Activated CD4-positive, alpha-beta T cell treated with anti-CD3 and anti-CD28 coated beads, Interleukin-2, amount 10 ng/mL, durations not matched to agents 24 days and 14 days (primary cell): ENCODE measurements around the gene PCBP2. TPM values are rescaled to one million over a fixed set of nuclear protein-coding genes. Genes with fewer than 3 reads are reported as not detected.
"Not testable (repeated sequence)": the region's sequence is repeated elsewhere in the genome, so short reads cannot be mapped to it uniquely, and the experiment has no call there.

Experiments
- DNase-seq: peaks from one replicate; pipeline ENCODE4 v3.0.0; 2022
- H3K27ac Mint-ChIP-seq: one replicate; pipeline ENCODE4 v1.8.0; 2022; ENCODE audit warnings: mild to moderate bottlenecking, mixed read lengths
- H3K27me3 Mint-ChIP-seq: one replicate; pipeline ENCODE4 v1.8.0; 2022; ENCODE audit warnings: mixed read lengths
- H3K36me3 Mint-ChIP-seq: one replicate; pipeline ENCODE4 v1.8.0; 2022; ENCODE audit warnings: low read depth, mild to moderate bottlenecking, mixed read lengths
- H3K4me1 Mint-ChIP-seq: one replicate; pipeline ENCODE4 v1.8.0; 2021; ENCODE audit warnings: mixed read lengths
- H3K4me3 Mint-ChIP-seq: one replicate; pipeline ENCODE4 v1.8.0; 2022; ENCODE audit warnings: mild to moderate bottlenecking, moderate library complexity, mixed read lengths
- H3K9me3 Mint-ChIP-seq: one replicate; pipeline ENCODE4 v1.8.0; 2021; ENCODE audit warnings: mixed read lengths
- intact Hi-C: fragments of 100-400 bp; cut with micrococcal nuclease; formaldehyde crosslinking; loops from one replicate; pipeline ENCODE4 v1.15.1; 2023
- total RNA-seq: library from RNA; stranded (reverse); gene quantifications from 2 replicates; pipeline ENCODE4 v1.2.3, GENCODE V29; 2022

PCBP2 gene
- 942 and 960 TPM in 2 replicates for total RNA-seq

- Mint-ChIP-seq H3K9me3 (no peaks in the 10 kb centered on the region), H3K4me3 (peak within 1 kb of the TSS; percentile 99), H3K4me1 (peaks cover 36% of the 10 kb centered on the region), H3K27ac (peak within 1 kb of the TSS; percentile 100), H3K36me3 (peaks cover 50% of the 10 kb centered on the region), H3K27me3 (no peaks in the 10 kb centered on the region)
- DNase-seq, result peak; percentile 99
- intact Hi-C loops, result loop anchor here (1.0 to 5.0 kb wide), 6 partner anchors 10 to 444 kb away; partner anchors contain the start of genes EIF4B, PFDN5, PRR13 and TARBP2
These were observed at the start of gene PCBP2 for GRCh38 chr12:53451661-53452158. Gene PCBP2 (plus strand): TSS chr12:53452102. CDS start chr12:53454801, 2,699 bp downstream.

- H3K4me1 Mint-ChIP-seq, H3K9me3 Mint-ChIP-seq, H3K4me3 Mint-ChIP-seq, H3K27me3 Mint-ChIP-seq, intact Hi-C loops, H3K27ac Mint-ChIP-seq, DNase-seq: not testable (repeated sequence)
- H3K36me3 Mint-ChIP-seq, result peaks cover 32% of the 10 kb centered on the region
These were observed 49.6 kb upstream of the PCBP2 start for GRCh38 chr12:53402351-53402750.

- Mint-ChIP-seq H3K27ac (no peak overlapping the region), H3K9me3 (no peaks in the 10 kb centered on the region)
These were observed 49.0 kb upstream of the PCBP2 start for GRCh38 chr12:53402871-53403270.

GRCh38 chr12:53410951-53411350 is 41.0 kb upstream of the PCBP2 start:
- H3K27ac Mint-ChIP-seq, result no peak overlapping the region
- H3K27me3 Mint-ChIP-seq, result no peaks in the 10 kb centered on the region
- no peak overlapping the region for H3K4me3 Mint-ChIP-seq
- peaks cover 46% of the 10 kb centered on the region for H3K36me3 Mint-ChIP-seq
- DNase-seq, result no peak
- intact Hi-C loops, result no loop called here
- H3K9me3 Mint-ChIP-seq, result no peaks in the 10 kb centered on the region
- peaks cover 34% of the 10 kb centered on the region for H3K4me1 Mint-ChIP-seq

More at GRCh38 chr12:53402871-53403270, 49.0 kb upstream of the PCBP2 start:
- Mint-ChIP-seq H3K27me3 (no peaks in the 10 kb centered on the region), H3K4me1 (peaks cover 4% of the 10 kb centered on the region), H3K4me3 (no peak overlapping the region), H3K36me3 (peaks cover 30% of the 10 kb centered on the region)
- intact Hi-C loops, result no loop called here
- DNase-seq, result no peak

GRCh38 chr12:53413485-53414204 is 38.3 kb upstream of the PCBP2 start:
- no peaks in the 10 kb centered on the region for H3K27me3 Mint-ChIP-seq
- intact Hi-C loops, result no loop called here

GRCh38 chr12:53414756-53415417 is 37.0 kb upstream of the PCBP2 start:
- H3K27ac Mint-ChIP-seq, result no peak overlapping the region
- peaks cover 55% of the 10 kb centered on the region for H3K4me1 Mint-ChIP-seq
- H3K27me3 Mint-ChIP-seq, result no peaks in the 10 kb centered on the region
- no peak overlapping the region for H3K4me3 Mint-ChIP-seq
- H3K9me3 Mint-ChIP-seq, result no peaks in the 10 kb centered on the region
- H3K36me3 Mint-ChIP-seq, result peaks cover 32% of the 10 kb centered on the region
- intact Hi-C loops, result no loop called here
- no peak for DNase-seq

More at GRCh38 chr12:53413485-53414204, 38.3 kb upstream of the PCBP2 start:
- H3K27ac Mint-ChIP-seq, result peak overlapping the region; percentile 61
- H3K36me3 Mint-ChIP-seq, result peaks cover 39% of the 10 kb centered on the region
- no peak for DNase-seq
- peak overlapping the region; percentile 47 for H3K4me3 Mint-ChIP-seq
- H3K4me1 Mint-ChIP-seq, result peaks cover 51% of the 10 kb centered on the region
- H3K9me3 Mint-ChIP-seq, result no peaks in the 10 kb centered on the region

GRCh38 chr12:53415752-53416389 is 36.0 kb upstream of the PCBP2 start:
- H3K9me3 Mint-ChIP-seq, intact Hi-C loops, DNase-seq: not testable (repeated sequence)

GRCh38 chr12:53417291-53417816 is 34.5 kb upstream of the PCBP2 start:
- H3K36me3 Mint-ChIP-seq, result peaks cover 16% of the 10 kb centered on the region
- intact Hi-C loops, H3K9me3 Mint-ChIP-seq, H3K27me3 Mint-ChIP-seq: not testable (repeated sequence)
- H3K27ac Mint-ChIP-seq, result peak overlapping the region; percentile 80
- H3K4me3 Mint-ChIP-seq, result peak overlapping the region; percentile 46
- peaks cover 51% of the 10 kb centered on the region for H3K4me1 Mint-ChIP-seq
- peak; percentile 67 for DNase-seq

More at GRCh38 chr12:53415752-53416389, 36.0 kb upstream of the PCBP2 start:
- peaks cover 55% of the 10 kb centered on the region for H3K4me1 Mint-ChIP-seq
- H3K27me3 Mint-ChIP-seq, H3K4me3 Mint-ChIP-seq: not testable (repeated sequence)
- H3K36me3 Mint-ChIP-seq, result peaks cover 28% of the 10 kb centered on the region
- peak overlapping the region; percentile 35 for H3K27ac Mint-ChIP-seq

- H3K9me3 Mint-ChIP-seq, result no peaks in the 10 kb centered on the region
- H3K4me3 Mint-ChIP-seq, result no peak overlapping the region
- H3K36me3 Mint-ChIP-seq, result peaks cover 11% of the 10 kb centered on the region
- intact Hi-C loops, result no loop called here
- H3K4me1 Mint-ChIP-seq, result peaks cover 44% of the 10 kb centered on the region
- no peak for DNase-seq
- peak overlapping the region; percentile 80 for H3K27ac Mint-ChIP-seq
- H3K27me3 Mint-ChIP-seq, result no peaks in the 10 kb centered on the region
These were observed 33.7 kb upstream of the PCBP2 start for GRCh38 chr12:53418221-53418620.

GRCh38 chr12:53419756-53420155 is 32.1 kb upstream of the PCBP2 start:
- H3K27me3 Mint-ChIP-seq, result no peaks in the 10 kb centered on the region
- intact Hi-C loops, result loop anchor here (2.0 kb wide), 1 partner anchor 21 kb away; the partner anchor contains the start of gene PRR13
- H3K27ac Mint-ChIP-seq, result no peak overlapping the region

GRCh38 chr12:53422247-53422646 is 29.7 kb upstream of the PCBP2 start:
- DNase-seq, intact Hi-C loops, H3K36me3 Mint-ChIP-seq, H3K27me3 Mint-ChIP-seq, H3K4me3 Mint-ChIP-seq, H3K9me3 Mint-ChIP-seq, H3K27ac Mint-ChIP-seq: not testable (repeated sequence)
- H3K4me1 Mint-ChIP-seq, result peaks cover 20% of the 10 kb centered on the region

More at GRCh38 chr12:53419756-53420155, 32.1 kb upstream of the PCBP2 start:
- no peak overlapping the region for H3K4me3 Mint-ChIP-seq
- H3K9me3 Mint-ChIP-seq, result no peaks in the 10 kb centered on the region
- DNase-seq, result no peak
- peaks cover 35% of the 10 kb centered on the region for H3K4me1 Mint-ChIP-seq
- H3K36me3 Mint-ChIP-seq, result peaks cover under 1% of the 10 kb centered on the region

- intact Hi-C loops, result no loop called here
- Mint-ChIP-seq H3K4me1 (peaks cover 16% of the 10 kb centered on the region), H3K27ac (no peak within 1 kb of the TSS), H3K36me3 (no peaks in the 10 kb centered on the region), H3K9me3 (no peaks in the 10 kb centered on the region), H3K4me3 (no peak within 1 kb of the TSS), H3K27me3 (no peaks in the 10 kb centered on the region)
- DNase-seq, result no peak
These were observed 28.3 kb upstream of the PCBP2 start, which contains the start of gene AMHR2 for GRCh38 chr12:53423597-53423996. Gene AMHR2 (plus strand): TSS chr12:53423855. CDS start chr12:53423935, 80 bp downstream.

GRCh38 chr12:53424626-53425514 is 27.0 kb upstream of the PCBP2 start:
- H3K27me3 Mint-ChIP-seq, result no peaks in the 10 kb centered on the region
- H3K36me3 Mint-ChIP-seq, result no peaks in the 10 kb centered on the region
- H3K4me3 Mint-ChIP-seq, result no peak overlapping the region
- no peaks in the 10 kb centered on the region for H3K9me3 Mint-ChIP-seq
- intact Hi-C loops, result no loop called here
- peaks cover 11% of the 10 kb centered on the region for H3K4me1 Mint-ChIP-seq
- no peak overlapping the region for H3K27ac Mint-ChIP-seq
- no peak for DNase-seq
